ENCODE results near the gene CDX2. TPM values are rescaled to one million over a fixed set of nuclear protein-coding genes. Genes with fewer than 3 reads are reported as not detected.

The CDX2 gene
- total RNA-seq, 1 donor from 2014 or later = not detected

- H3K4me3 ChIP-seq (ENCODE audit: low read depth, low read length) = no peak overlapping the region
- DNase-seq (ENCODE audit: low read depth) = no peak
- no peak for TF ChIP-seq CTCF (conservative IDR thresholded peaks at IDR 0.05; ENCODE audit: low read depth, low read length)
Observed at GRCh38 chr13:27969866-27970229, 733 bp upstream of the CDX2 start.

DNA sequence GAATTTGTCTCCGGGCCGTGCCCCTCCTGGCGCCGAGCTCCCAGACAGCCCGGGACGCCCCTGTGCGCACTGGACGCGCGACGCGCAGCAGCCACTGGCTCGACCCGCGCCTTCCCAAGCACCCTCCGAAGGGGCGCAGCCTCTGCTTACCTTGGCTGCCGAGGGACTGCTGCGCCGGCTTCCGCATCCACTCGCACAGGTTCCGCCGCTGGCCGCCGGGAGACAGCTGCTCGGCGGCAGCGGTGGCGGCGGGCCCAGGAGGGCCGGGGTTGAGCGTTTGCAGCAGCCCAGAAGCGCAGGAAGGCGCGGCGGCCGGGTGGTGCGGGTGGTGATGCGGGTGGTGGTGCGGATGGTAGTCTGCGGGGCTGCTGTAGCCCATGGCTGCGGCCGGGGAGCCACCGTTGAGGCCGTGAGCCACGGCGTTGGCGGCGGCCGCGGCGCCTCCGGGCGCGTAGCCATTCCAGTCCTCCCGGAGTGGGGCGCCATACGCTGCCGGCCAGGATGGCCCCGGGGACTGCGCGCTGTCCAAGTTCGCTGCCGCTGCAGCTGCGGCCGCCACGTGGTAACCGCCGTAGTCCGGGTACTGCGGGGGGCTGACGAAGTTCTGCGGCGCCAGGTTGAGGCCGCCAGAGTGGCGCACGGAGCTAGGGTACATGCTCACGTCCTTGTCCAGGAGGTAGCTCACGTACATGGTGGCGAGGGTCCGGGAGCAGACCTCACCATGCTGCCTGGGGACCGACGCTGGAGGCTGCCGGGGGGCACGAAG is 616 bp downstream of the CDX2 start:
- DNase-seq (ENCODE audit: low read depth) = no peak
- TF ChIP-seq CTCF (conservative IDR thresholded peaks at IDR 0.05; ENCODE audit: low read depth, low read length) = no peak
- no peak overlapping the region for H3K4me3 ChIP-seq (ENCODE audit: low read depth, low read length)

GRCh38 chr13:27967736-27968315 is 1.3 kb downstream of the CDX2 start:
- DNase-seq (ENCODE audit: low read depth) = no peak
- no peak overlapping the region for H3K4me3 ChIP-seq (ENCODE audit: low read depth, low read length)
- no peak for TF ChIP-seq CTCF (conservative IDR thresholded peaks at IDR 0.05; ENCODE audit: low read depth, low read length)

GRCh38 chr13:27967203-27967735 is 1.8 kb downstream of the CDX2 start:
- H3K4me3 ChIP-seq (ENCODE audit: low read depth, low read length) = no peak overlapping the region
- no peak for TF ChIP-seq CTCF (conservative IDR thresholded peaks at IDR 0.05; ENCODE audit: low read depth, low read length)
- DNase-seq (ENCODE audit: low read depth) = no peak

GRCh38 chr13:27966641-27967202 is 2.4 kb downstream of the CDX2 start:
- no peak overlapping the region for H3K4me3 ChIP-seq (ENCODE audit: low read depth, low read length)
- no peak for DNase-seq (ENCODE audit: low read depth)
- no peak for TF ChIP-seq CTCF (conservative IDR thresholded peaks at IDR 0.05; ENCODE audit: low read depth, low read length)

GRCh38 chr13:27965740-27966640 is 3.1 kb downstream of the CDX2 start:
- no peak for TF ChIP-seq CTCF (conservative IDR thresholded peaks at IDR 0.05; ENCODE audit: low read depth, low read length)
- H3K4me3 ChIP-seq (ENCODE audit: low read depth, low read length) = no peak overlapping the region
- DNase-seq (ENCODE audit: low read depth) = no peak

Measured in epithelial cell of proximal tubule (primary cell).